ENCODE measurements around the gene MYORG.

- TF ChIP-seq, protein P1, sequence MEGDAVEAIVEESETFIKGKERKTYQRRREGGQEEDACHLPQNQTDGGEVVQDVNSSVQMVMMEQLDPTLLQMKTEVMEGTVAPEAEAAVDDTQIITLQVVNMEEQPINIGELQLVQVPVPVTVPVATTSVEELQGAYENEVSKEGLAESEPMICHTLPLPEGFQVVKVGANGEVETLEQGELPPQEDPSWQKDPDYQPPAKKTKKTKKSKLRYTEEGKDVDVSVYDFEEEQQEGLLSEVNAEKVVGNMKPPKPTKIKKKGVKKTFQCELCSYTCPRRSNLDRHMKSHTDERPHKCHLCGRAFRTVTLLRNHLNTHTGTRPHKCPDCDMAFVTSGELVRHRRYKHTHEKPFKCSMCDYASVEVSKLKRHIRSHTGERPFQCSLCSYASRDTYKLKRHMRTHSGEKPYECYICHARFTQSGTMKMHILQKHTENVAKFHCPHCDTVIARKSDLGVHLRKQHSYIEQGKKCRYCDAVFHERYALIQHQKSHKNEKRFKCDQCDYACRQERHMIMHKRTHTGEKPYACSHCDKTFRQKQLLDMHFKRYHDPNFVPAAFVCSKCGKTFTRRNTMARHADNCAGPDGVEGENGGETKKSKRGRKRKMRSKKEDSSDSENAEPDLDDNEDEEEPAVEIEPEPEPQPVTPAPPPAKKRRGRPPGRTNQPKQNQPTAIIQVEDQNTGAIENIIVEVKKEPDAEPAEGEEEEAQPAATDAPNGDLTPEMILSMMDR (IDR thresholded peaks at IDR 0.05; ENCODE audit: borderline replicate concordance, extremely low read depth, low read length, poor library complexity, severe bottlenecking): no peak
- no peak for TF ChIP-seq EZH2 (IDR thresholded peaks at IDR 0.05; ENCODE audit: borderline replicate concordance, low read depth, low read length, severe bottlenecking)
Measured at GRCh38 chr9:34362614-34363214, 14.0 kb downstream of the MYORG start.
